Endothelial cell of umbilical vein (primary cell): Measurements from ENCODE around the gene KNTC1. TPM values are rescaled to one million over a fixed set of nuclear protein-coding genes. Genes with fewer than 3 reads are reported as not detected.

Experiments used
- BruUV-seq: library from RNA; stranded (reverse); fragments of 400-500 nt; replicated peaks from 2 replicates; lab custom pipeline; 2021; lab: Mats Ljungman, UMichigan
- CTCF ChIA-PET: fragments of 300-600, 350-600 bp; sonication (Branson Sonifier 250); formaldehyde crosslinking; loops from one replicate; lab custom pipeline; 2021; ENCODE audit warnings: antibody characterized with exemption, inconsistent platforms; lab: Charles Lee
- POLR2A ChIA-PET: fragments of 300-600, 350-600 bp; sonication (Branson Sonifier 250); formaldehyde crosslinking; loops from one replicate; lab custom pipeline; 2021; ENCODE audit warnings: antibody characterized with exemption, inconsistent platforms; lab: Charles Lee
- DNase-seq: peaks from one replicate; pipeline ENCODE4 v3.0.0-alpha.2; 2011; ENCODE audit warnings: low read depth, low spot score
- FAIRE-seq: peaks from 2 replicates; lab custom pipeline; 2011; peaks lifted over from hg19 to GRCh38; lab: Jason Lieb, UNC
- H2AFZ ChIP-seq: 2 replicates; pipeline ENCODE4 v1.6.0; 2012; ENCODE audit warnings: low read depth, low read length, control low read depth, inconsistent platforms
- H3K27ac ChIP-seq: 2 replicates; pipeline ENCODE4 v1.5.1; 2011; ENCODE audit warnings: low read depth, mild to moderate bottlenecking, control low read depth, low read length, moderate library complexity; ENCODE audit not compliant: insufficient read depth
- H3K27me3 ChIP-seq, 2 experiments: 2 replicates each; pipeline versions ENCODE4 v1.6.0 to v1.6.1; 2011; ENCODE audit warnings: low read length in 2 of 2, mixed read lengths in 1 of 2; ENCODE audit not compliant: control insufficient read depth in 2 of 2, insufficient read depth in 2 of 2
- H3K36me3 ChIP-seq, 2 experiments: 2 replicates in 1 of 2; 3 replicates in 1 of 2; pipeline ENCODE4 v1.5.1; 2011; ENCODE audit warnings: low read length in 2 of 2, mild to moderate bottlenecking in 1 of 2, moderate library complexity in 1 of 2; ENCODE audit not compliant: control insufficient read depth in 2 of 2, insufficient read depth in 2 of 2; ENCODE audit errors: extremely low read depth in 1 of 2
- H3K4me1 ChIP-seq: 3 replicates; pipeline ENCODE4 v1.5.1; 2011; ENCODE audit warnings: mild to moderate bottlenecking, low read length; ENCODE audit not compliant: control insufficient read depth, insufficient read depth; ENCODE audit errors: extremely low read depth
- H3K4me2 ChIP-seq: 2 replicates; pipeline ENCODE4 v1.6.1; 2011; ENCODE audit warnings: low read length, control low read depth, mixed read lengths; ENCODE audit not compliant: insufficient read depth
- H3K4me3 ChIP-seq, 3 experiments: fragments of 200-600 bp in 1 of 3; sonication (generic), shearing (Covaris generic) in 1 of 3; replicated peaks in 1 of 3; 2 replicates each; pipeline ENCODE4 v1.5.1; 2011 to 2016; ENCODE audit warnings: control low read depth in 3 of 3, low read length in 3 of 3, mild to moderate bottlenecking in 2 of 3, inconsistent platforms in 1 of 3, low read depth in 1 of 3, moderate library complexity in 1 of 3; ENCODE audit not compliant: insufficient read depth in 1 of 3
- H3K79me2 ChIP-seq: 2 replicates; pipeline ENCODE4 v1.6.0; 2012; ENCODE audit warnings: low read length, inconsistent platforms; ENCODE audit not compliant: control insufficient read depth, insufficient read depth
- H3K9ac ChIP-seq: replicated peaks from 2 replicates; pipeline ENCODE3; 2011; ENCODE audit warnings: low read length, control low read depth; ENCODE audit not compliant: insufficient read depth; ENCODE audit errors: extremely low read depth
- H3K9me1 ChIP-seq: replicated peaks from 3 replicates; pipeline ENCODE4 v1.6.0; 2011; ENCODE audit warnings: mild to moderate bottlenecking, low read length; ENCODE audit not compliant: control insufficient read depth, insufficient read depth; ENCODE audit errors: extremely low read depth
- H3K9me3 ChIP-seq: replicated peaks from 2 replicates; pipeline ENCODE4 v1.5.1; 2012; ENCODE audit warnings: low read length, inconsistent platforms; ENCODE audit not compliant: control insufficient read depth, insufficient read depth
- H4K20me1 ChIP-seq: replicated peaks from 2 replicates; pipeline ENCODE3; 2011; ENCODE audit warnings: mild to moderate bottlenecking, low read length; ENCODE audit not compliant: control insufficient read depth, insufficient read depth; ENCODE audit errors: extremely low read depth
- CTCF ChIP-seq, 2 donors: IDR thresholded peaks; 1 replicate in 1 of 2; 2 replicates in 1 of 2; pipeline ENCODE4 v1.5.1; 2011; ENCODE audit warnings: low read length in 2 of 2, mild to moderate bottlenecking in 2 of 2, moderate library complexity in 2 of 2, control low read depth in 1 of 2, inconsistent platforms in 1 of 2, low read depth in 1 of 2; ENCODE audit not compliant: insufficient read depth in 1 of 2; ENCODE audit errors: extremely low read depth in 1 of 2
- EZH2 ChIP-seq: IDR thresholded peaks from 2 replicates; pipeline ENCODE4 v1.6.1; 2012; ENCODE audit warnings: borderline replicate concordance, low read depth, mild to moderate bottlenecking, moderate library complexity, low read length, inconsistent platforms; ENCODE audit not compliant: severe bottlenecking
- FOS ChIP-seq: IDR thresholded peaks from 2 replicates; pipeline ENCODE4 v1.6.1; 2011; ENCODE audit warnings: mild to moderate bottlenecking, low read length, moderate library complexity, borderline replicate concordance; ENCODE audit not compliant: insufficient read depth
- JUN ChIP-seq: IDR thresholded peaks from 2 replicates; pipeline ENCODE4 v1.6.1; 2011; ENCODE audit warnings: borderline replicate concordance, low read depth; ENCODE audit not compliant: insufficient read length, insufficient read depth
- MAX ChIP-seq: IDR thresholded peaks from 2 replicates; pipeline ENCODE4 v1.6.1; 2011; ENCODE audit not compliant: insufficient read depth, insufficient read length
- POLR2A ChIP-seq: IDR thresholded peaks from 2 replicates; pipeline ENCODE4 v1.6.1; 2012; ENCODE audit warnings: low read depth, mild to moderate bottlenecking, control low read depth, low read length
- POLR2AphosphoS5 ChIP-seq: IDR thresholded peaks from 2 replicates; pipeline ENCODE4 v1.6.1; 2012; ENCODE audit warnings: low read depth, mild to moderate bottlenecking, control low read depth, low read length, moderate library complexity; ENCODE audit not compliant: insufficient read depth
- dilution Hi-C: fragments of 300-500 bp; cut with MboI; formaldehyde crosslinking; loops from one replicate; pipeline ENCODE4 v1.15.0; 2019; ENCODE audit warnings: low sequenced_read_pairs; ENCODE audit not compliant: extremely low pct_ligation_motif_present
- intact Hi-C: fragments of 100-400 bp; cut with micrococcal nuclease; formaldehyde crosslinking; loops from one replicate; pipeline ENCODE4 v1.10.0; 2022
- polyA plus RNA-seq, 4 experiments: library from polyadenylated mRNA; depleted of rRNA in 3 of 4; stranded (reverse) in 3 of 4; unstranded in 1 of 4; fragments of >200 nt; gene quantifications; 2 replicates each; pipeline versions ENCODE4 v1.2.1 to v1.2.3, GENCODE V29; 2011 to 2012; ENCODE audit warnings: missing spikeins in 1 of 4
- total RNA-seq: library from RNA; stranded (reverse); gene quantifications from 2 replicates; pipeline ENCODE4 v1.2.3, GENCODE V29; 2021

KNTC1 gene
- total and polyA plus RNA-seq, 2 donors (not counting 3 experiments of a cell fraction or from before 2014, with no cell fraction given) = 15.5 to 52.9 TPM

GRCh38 chr12:122547330-122547729 lies 20.3 kb downstream of the KNTC1 start:
- FAIRE-seq = no peak
- H4K20me1 ChIP-seq = no peaks in the 10 kb centered on the region
- intact Hi-C loops = no loop called here
- H3K36me3 ChIP-seq = peaks cover 2 to 13% of the 10 kb centered on the region in 2 experiments
- dilution Hi-C loops = no loop called here
- H2AFZ ChIP-seq = no peak overlapping the region
- POLR2A ChIA-PET = no interaction called here
- no peak overlapping the region for H3K9ac ChIP-seq
- no peaks in the 10 kb centered on the region for H3K4me1 ChIP-seq
- BruUV-seq = no TSS peak
- TF ChIP-seq MAX (no peak), POLR2A (no peak), POLR2AphosphoS5 (no peak), FOS (no peak), EZH2 (no peak), CTCF (IDR thresholded peaks at IDR 0.05; ENCODE audit: extremely low read depth in 1 of 2, insufficient read depth in 1 of 2, low read depth in 1 of 2, low read length in 2 of 2) (no peak), JUN (no peak)
- no peaks in the 10 kb centered on the region for H3K27me3 ChIP-seq
- H3K9me3 ChIP-seq = no peaks in the 10 kb centered on the region
- CTCF ChIA-PET = interaction anchor here (4.2 kb wide), 1 partner anchor 9 kb away, joined by 19 read pairs; no protein-coding TSS in a partner anchor
- no peaks in the 10 kb centered on the region for H3K79me2 ChIP-seq
- no peak overlapping the region for H3K4me2 ChIP-seq
- no peak overlapping the region for H3K4me3 ChIP-seq
- no peaks in the 10 kb centered on the region for H3K9me1 ChIP-seq
- H3K27ac ChIP-seq = no peak overlapping the region
- no peak for DNase-seq
